ENCODE results near the gene RC3H2.

DNA sequence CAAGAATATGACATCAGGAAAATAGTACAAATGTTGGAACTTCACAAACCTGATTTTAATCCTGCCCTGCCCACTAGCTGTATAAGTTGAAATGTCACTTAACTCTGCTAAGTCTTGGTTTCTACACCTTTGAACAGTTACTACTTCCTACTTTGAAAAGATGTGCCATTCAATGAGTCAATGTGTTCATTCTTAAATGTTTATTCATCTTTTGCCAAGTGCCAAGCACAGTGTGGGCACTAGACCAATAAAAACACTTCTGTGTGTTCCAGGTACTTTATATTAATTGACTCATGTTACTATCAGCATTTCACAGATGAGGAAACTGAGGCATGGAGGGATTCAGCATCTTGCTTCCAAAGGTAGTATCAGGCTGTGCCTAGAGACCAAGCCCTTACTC, 89.6 kb downstream of the RC3H2 start:
- TF ChIP-seq, protein P1, sequence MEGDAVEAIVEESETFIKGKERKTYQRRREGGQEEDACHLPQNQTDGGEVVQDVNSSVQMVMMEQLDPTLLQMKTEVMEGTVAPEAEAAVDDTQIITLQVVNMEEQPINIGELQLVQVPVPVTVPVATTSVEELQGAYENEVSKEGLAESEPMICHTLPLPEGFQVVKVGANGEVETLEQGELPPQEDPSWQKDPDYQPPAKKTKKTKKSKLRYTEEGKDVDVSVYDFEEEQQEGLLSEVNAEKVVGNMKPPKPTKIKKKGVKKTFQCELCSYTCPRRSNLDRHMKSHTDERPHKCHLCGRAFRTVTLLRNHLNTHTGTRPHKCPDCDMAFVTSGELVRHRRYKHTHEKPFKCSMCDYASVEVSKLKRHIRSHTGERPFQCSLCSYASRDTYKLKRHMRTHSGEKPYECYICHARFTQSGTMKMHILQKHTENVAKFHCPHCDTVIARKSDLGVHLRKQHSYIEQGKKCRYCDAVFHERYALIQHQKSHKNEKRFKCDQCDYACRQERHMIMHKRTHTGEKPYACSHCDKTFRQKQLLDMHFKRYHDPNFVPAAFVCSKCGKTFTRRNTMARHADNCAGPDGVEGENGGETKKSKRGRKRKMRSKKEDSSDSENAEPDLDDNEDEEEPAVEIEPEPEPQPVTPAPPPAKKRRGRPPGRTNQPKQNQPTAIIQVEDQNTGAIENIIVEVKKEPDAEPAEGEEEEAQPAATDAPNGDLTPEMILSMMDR (IDR thresholded peaks at IDR 0.05) = no peak
- TF ChIP-seq POLR2A (IDR thresholded peaks at IDR 0.05) = no peak
